Endothelial cell of umbilical vein (primary cell): ENCODE measurements around the gene TCEA2. TPM values are rescaled to one million over a fixed set of nuclear protein-coding genes. Genes with fewer than 3 reads are reported as not detected.

Experiments used
- BruUV-seq: library from RNA; stranded (reverse); fragments of 400-500 nt; replicated peaks from 2 replicates; lab custom pipeline; 2021; lab: Mats Ljungman, UMichigan
- CTCF ChIA-PET: fragments of 300-600, 350-600 bp; sonication (Branson Sonifier 250); formaldehyde crosslinking; loops from one replicate; lab custom pipeline; 2021; ENCODE audit warnings: antibody characterized with exemption, inconsistent platforms; lab: Charles Lee
- POLR2A ChIA-PET: fragments of 300-600, 350-600 bp; sonication (Branson Sonifier 250); formaldehyde crosslinking; loops from one replicate; lab custom pipeline; 2021; ENCODE audit warnings: antibody characterized with exemption, inconsistent platforms; lab: Charles Lee
- DNase-seq: peaks from one replicate; pipeline ENCODE4 v3.0.0-alpha.2; 2011; ENCODE audit warnings: low read depth, low spot score
- FAIRE-seq: peaks from 2 replicates; lab custom pipeline; 2011; peaks lifted over from hg19 to GRCh38; lab: Jason Lieb, UNC
- H2AFZ ChIP-seq: 2 replicates; pipeline ENCODE4 v1.6.0; 2012; ENCODE audit warnings: low read depth, low read length, control low read depth, inconsistent platforms
- H3K27ac ChIP-seq: 2 replicates; pipeline ENCODE4 v1.5.1; 2011; ENCODE audit warnings: low read depth, mild to moderate bottlenecking, control low read depth, low read length, moderate library complexity; ENCODE audit not compliant: insufficient read depth
- H3K27me3 ChIP-seq, 2 experiments: 2 replicates each; pipeline versions ENCODE4 v1.6.0 to v1.6.1; 2011; ENCODE audit warnings: low read length in 2 of 2, mixed read lengths in 1 of 2; ENCODE audit not compliant: control insufficient read depth in 2 of 2, insufficient read depth in 2 of 2
- H3K36me3 ChIP-seq, 2 experiments: 2 replicates in 1 of 2; 3 replicates in 1 of 2; pipeline ENCODE4 v1.5.1; 2011; ENCODE audit warnings: low read length in 2 of 2, mild to moderate bottlenecking in 1 of 2, moderate library complexity in 1 of 2; ENCODE audit not compliant: control insufficient read depth in 2 of 2, insufficient read depth in 2 of 2; ENCODE audit errors: extremely low read depth in 1 of 2
- H3K4me1 ChIP-seq: 3 replicates; pipeline ENCODE4 v1.5.1; 2011; ENCODE audit warnings: mild to moderate bottlenecking, low read length; ENCODE audit not compliant: control insufficient read depth, insufficient read depth; ENCODE audit errors: extremely low read depth
- H3K4me2 ChIP-seq: 2 replicates; pipeline ENCODE4 v1.6.1; 2011; ENCODE audit warnings: low read length, control low read depth, mixed read lengths; ENCODE audit not compliant: insufficient read depth
- H3K4me3 ChIP-seq, 3 experiments: fragments of 200-600 bp in 1 of 3; sonication (generic), shearing (Covaris generic) in 1 of 3; replicated peaks in 1 of 3; 2 replicates each; pipeline ENCODE4 v1.5.1; 2011 to 2016; ENCODE audit warnings: control low read depth in 3 of 3, low read length in 3 of 3, mild to moderate bottlenecking in 2 of 3, inconsistent platforms in 1 of 3, low read depth in 1 of 3, moderate library complexity in 1 of 3; ENCODE audit not compliant: insufficient read depth in 1 of 3
- H3K79me2 ChIP-seq: 2 replicates; pipeline ENCODE4 v1.6.0; 2012; ENCODE audit warnings: low read length, inconsistent platforms; ENCODE audit not compliant: control insufficient read depth, insufficient read depth
- H3K9ac ChIP-seq: replicated peaks from 2 replicates; pipeline ENCODE3; 2011; ENCODE audit warnings: low read length, control low read depth; ENCODE audit not compliant: insufficient read depth; ENCODE audit errors: extremely low read depth
- H3K9me1 ChIP-seq: replicated peaks from 3 replicates; pipeline ENCODE4 v1.6.0; 2011; ENCODE audit warnings: mild to moderate bottlenecking, low read length; ENCODE audit not compliant: control insufficient read depth, insufficient read depth; ENCODE audit errors: extremely low read depth
- H3K9me3 ChIP-seq: replicated peaks from 2 replicates; pipeline ENCODE4 v1.5.1; 2012; ENCODE audit warnings: low read length, inconsistent platforms; ENCODE audit not compliant: control insufficient read depth, insufficient read depth
- H4K20me1 ChIP-seq: replicated peaks from 2 replicates; pipeline ENCODE3; 2011; ENCODE audit warnings: mild to moderate bottlenecking, low read length; ENCODE audit not compliant: control insufficient read depth, insufficient read depth; ENCODE audit errors: extremely low read depth
- EZH2 ChIP-seq: IDR thresholded peaks from 2 replicates; pipeline ENCODE4 v1.6.1; 2012; ENCODE audit warnings: borderline replicate concordance, low read depth, mild to moderate bottlenecking, moderate library complexity, low read length, inconsistent platforms; ENCODE audit not compliant: severe bottlenecking
- FOS ChIP-seq: IDR thresholded peaks from 2 replicates; pipeline ENCODE4 v1.6.1; 2011; ENCODE audit warnings: mild to moderate bottlenecking, low read length, moderate library complexity, borderline replicate concordance; ENCODE audit not compliant: insufficient read depth
- GATA2 ChIP-seq: IDR thresholded peaks from 2 replicates; pipeline ENCODE4 v1.7.0; 2011; ENCODE audit warnings: low read depth, mild to moderate bottlenecking, moderate library complexity, mixed read lengths, low read length; ENCODE audit not compliant: insufficient read length, insufficient read depth
- JUN ChIP-seq: IDR thresholded peaks from 2 replicates; pipeline ENCODE4 v1.6.1; 2011; ENCODE audit warnings: borderline replicate concordance, low read depth; ENCODE audit not compliant: insufficient read length, insufficient read depth
- MYC ChIP-seq: IDR thresholded peaks from one replicate; pipeline ENCODE4 v1.6.1; 2011; ENCODE audit warnings: mild to moderate bottlenecking, low read depth, low read length
- POLR2A ChIP-seq: IDR thresholded peaks from 2 replicates; pipeline ENCODE4 v1.6.1; 2012; ENCODE audit warnings: low read depth, mild to moderate bottlenecking, control low read depth, low read length
- POLR2AphosphoS5 ChIP-seq: IDR thresholded peaks from 2 replicates; pipeline ENCODE4 v1.6.1; 2012; ENCODE audit warnings: low read depth, mild to moderate bottlenecking, control low read depth, low read length, moderate library complexity; ENCODE audit not compliant: insufficient read depth
- dilution Hi-C: fragments of 300-500 bp; cut with MboI; formaldehyde crosslinking; loops from one replicate; pipeline ENCODE4 v1.15.0; 2019; ENCODE audit warnings: low sequenced_read_pairs; ENCODE audit not compliant: extremely low pct_ligation_motif_present
- intact Hi-C: fragments of 100-400 bp; cut with micrococcal nuclease; formaldehyde crosslinking; loops from one replicate; pipeline ENCODE4 v1.10.0; 2022
- polyA plus RNA-seq, 4 experiments: library from polyadenylated mRNA; depleted of rRNA in 3 of 4; stranded (reverse) in 3 of 4; unstranded in 1 of 4; fragments of >200 nt; gene quantifications; 2 replicates each; pipeline versions ENCODE4 v1.2.1 to v1.2.3, GENCODE V29; 2011 to 2012; ENCODE audit warnings: missing spikeins in 1 of 4
- total RNA-seq: library from RNA; stranded (reverse); gene quantifications from 2 replicates; pipeline ENCODE4 v1.2.3, GENCODE V29; 2021
- TF ChIP-seq, protein P1 (sequence below): IDR thresholded peaks from 2 replicates; pipeline ENCODE4 v1.6.1; 2011; ENCODE audit not compliant: insufficient read depth, insufficient read length
- TF ChIP-seq, protein P2 (sequence below), 2 donors: IDR thresholded peaks; 1 replicate in 1 of 2; 2 replicates in 1 of 2; pipeline ENCODE4 v1.5.1; 2011; ENCODE audit warnings: low read length in 2 of 2, mild to moderate bottlenecking in 2 of 2, moderate library complexity in 2 of 2, control low read depth in 1 of 2, inconsistent platforms in 1 of 2, low read depth in 1 of 2; ENCODE audit not compliant: insufficient read depth in 1 of 2; ENCODE audit errors: extremely low read depth in 1 of 2

The TCEA2 gene
- total and polyA plus RNA-seq, 2 donors (not counting 3 experiments of a cell fraction or from before 2014, with no cell fraction given) = 53.1 to 65.5 TPM

DNA sequence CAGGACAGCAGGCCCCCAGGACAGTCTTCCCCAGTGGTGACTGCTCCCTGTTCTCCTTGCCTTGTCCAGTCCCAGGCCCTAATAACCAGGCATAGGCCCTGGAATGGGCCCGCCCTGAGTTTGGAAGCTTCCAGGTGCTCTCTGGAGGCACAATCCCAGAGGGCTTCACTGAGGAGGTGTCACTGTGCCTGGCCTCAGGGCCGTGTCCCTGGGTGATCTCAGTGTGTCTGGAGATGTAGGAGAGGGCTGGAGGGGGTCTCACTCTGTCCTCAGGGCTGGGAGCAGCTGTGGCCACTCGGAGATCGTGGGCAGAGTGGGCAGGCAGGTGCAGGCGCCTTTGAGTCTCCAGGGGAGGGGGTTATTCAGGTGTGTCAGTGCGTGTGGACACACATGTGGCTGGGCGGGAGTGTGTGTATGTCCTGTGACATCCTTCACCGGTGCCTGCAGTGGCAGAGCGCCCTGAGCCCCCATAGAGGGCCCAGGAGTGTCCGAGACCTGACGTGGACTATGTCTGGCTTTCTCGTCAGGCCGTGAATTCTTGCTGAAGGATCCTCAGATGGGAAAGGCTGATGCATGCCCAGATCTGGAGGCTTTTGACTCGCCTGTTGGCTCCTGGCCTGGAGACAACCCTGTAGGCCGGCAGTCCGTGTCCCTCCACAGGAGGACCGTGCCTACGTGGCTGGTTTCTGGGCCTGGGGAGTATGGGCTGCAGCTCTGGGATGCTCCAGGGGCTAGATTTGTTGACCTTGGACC is 49.9 kb downstream of the TCEA2 start:
- Histone ChIP-seq H3K27ac (no peak overlapping the region), H2AFZ (no peak overlapping the region), H3K36me3 (no peaks in the 10 kb centered on the region), H3K27me3 (no peaks in the 10 kb centered on the region), H3K9me1 (no peaks in the 10 kb centered on the region), H3K9ac (no peak overlapping the region), H3K4me1 (no peaks in the 10 kb centered on the region), H3K79me2 (no peaks in the 10 kb centered on the region), H3K4me3 (no peak overlapping the region), H4K20me1 (no peaks in the 10 kb centered on the region), H3K4me2 (no peak overlapping the region), H3K9me3 (no peaks in the 10 kb centered on the region)
- TF ChIP-seq MYC (no peak), JUN (no peak), GATA2 (no peak), POLR2A (no peak), FOS (no peak), POLR2AphosphoS5 (no peak), EZH2 (no peak)
- TF ChIP-seq, protein P1, sequence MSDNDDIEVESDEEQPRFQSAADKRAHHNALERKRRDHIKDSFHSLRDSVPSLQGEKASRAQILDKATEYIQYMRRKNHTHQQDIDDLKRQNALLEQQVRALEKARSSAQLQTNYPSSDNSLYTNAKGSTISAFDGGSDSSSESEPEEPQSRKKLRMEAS = no peak
- TF ChIP-seq, protein P2, sequence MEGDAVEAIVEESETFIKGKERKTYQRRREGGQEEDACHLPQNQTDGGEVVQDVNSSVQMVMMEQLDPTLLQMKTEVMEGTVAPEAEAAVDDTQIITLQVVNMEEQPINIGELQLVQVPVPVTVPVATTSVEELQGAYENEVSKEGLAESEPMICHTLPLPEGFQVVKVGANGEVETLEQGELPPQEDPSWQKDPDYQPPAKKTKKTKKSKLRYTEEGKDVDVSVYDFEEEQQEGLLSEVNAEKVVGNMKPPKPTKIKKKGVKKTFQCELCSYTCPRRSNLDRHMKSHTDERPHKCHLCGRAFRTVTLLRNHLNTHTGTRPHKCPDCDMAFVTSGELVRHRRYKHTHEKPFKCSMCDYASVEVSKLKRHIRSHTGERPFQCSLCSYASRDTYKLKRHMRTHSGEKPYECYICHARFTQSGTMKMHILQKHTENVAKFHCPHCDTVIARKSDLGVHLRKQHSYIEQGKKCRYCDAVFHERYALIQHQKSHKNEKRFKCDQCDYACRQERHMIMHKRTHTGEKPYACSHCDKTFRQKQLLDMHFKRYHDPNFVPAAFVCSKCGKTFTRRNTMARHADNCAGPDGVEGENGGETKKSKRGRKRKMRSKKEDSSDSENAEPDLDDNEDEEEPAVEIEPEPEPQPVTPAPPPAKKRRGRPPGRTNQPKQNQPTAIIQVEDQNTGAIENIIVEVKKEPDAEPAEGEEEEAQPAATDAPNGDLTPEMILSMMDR (IDR thresholded peaks at IDR 0.05; ENCODE audit: extremely low read depth in 1 of 2, insufficient read depth in 1 of 2, low read depth in 1 of 2, low read length in 2 of 2) = no peak
- dilution Hi-C loops = no loop called here
- intact Hi-C loops = no loop called here
- ChIA-PET CTCF (interaction anchor here (1.0 to 1.4 kb wide), 2 partner anchors 10 kb away, joined by 3 to 5 read pairs; no protein-coding TSS in a partner anchor), POLR2A (no interaction called here)
- DNase-seq (no peak), FAIRE-seq (no peak)
- BruUV-seq = no TSS peak
